A549 treated with Hydrocortisone at 1 μM for 4 hours (cell line): Measurements from ENCODE around the gene ZNF136. TPM values are rescaled to one million over a fixed set of nuclear protein-coding genes. Genes with fewer than 3 reads are reported as not detected.

Experiments
- total RNA-seq: library from RNA; stranded (reverse); fragments of 200-300 nt; extraction: Qiagen RNA extraction; gene quantifications from 5 replicates; pipeline ENCODE4 v1.2.3, GENCODE V29; 2022

ZNF136 gene
- 1.4 to 2.9 TPM (median 1.4 TPM) in 5 replicates for total RNA-seq

GRCh38 chr19:12162882-12163806, at the start of gene ZNF136:
ZNF136 (plus strand) TSS chr19:12163096; CDS start chr19:12163204, 108 bp downstream.

GRCh38 chr19:12139885-12140544, 22.9 kb upstream of the ZNF136 start, which contains the start of gene ZNF20:
ZNF20 (minus strand) TSS chr19:12140350; CDS start chr19:12140182, 168 bp downstream.

GRCh38 chr19:12156223-12157058, 6.5 kb upstream of the ZNF136 start, which contains the start of gene ZNF625:
ZNF625 (minus strand) TSS chr19:12156734; CDS start chr19:12156558, 176 bp downstream.

Other genes with a start within 250 kb of the ZNF136 start
- gene ZNF700, start 238.0 kb upstream of the ZNF136 start, total RNA-seq = 0.20 to 0.33 TPM (median 0.29 TPM) in 5 replicates
- not detected in 5 replicates for gene ZNF763, start 198.1 kb upstream of the ZNF136 start, total RNA-seq
- not detected in 5 replicates for gene ZNF433, start 127.4 kb upstream of the ZNF136 start, total RNA-seq
- not detected in 5 replicates for gene ZNF878, start 110.1 kb upstream of the ZNF136 start, total RNA-seq
- not detected in 5 replicates for gene ZNF844, start 98.4 kb upstream of the ZNF136 start, total RNA-seq
- gene ZNF20, start 22.7 kb upstream of the ZNF136 start, total RNA-seq = 0.08 to 0.44 TPM (median 0.20 TPM) in 4 of 5 replicates, not detected in the other
- not detected in 5 replicates for gene ZNF625, start 6.4 kb upstream of the ZNF136 start, total RNA-seq
- 0.54 to 1.4 TPM (median 0.89 TPM) in 5 replicates for gene ZNF44, start 131.8 kb downstream of the ZNF136 start, total RNA-seq
- gene ZNF563, start 170.5 kb downstream of the ZNF136 start, total RNA-seq = not detected in 5 replicates
- not detected in 5 replicates for gene ZNF442, start 202.6 kb downstream of the ZNF136 start, total RNA-seq
- gene ZNF799, start 238.2 kb downstream of the ZNF136 start, total RNA-seq = 1.3 to 2.0 TPM (median 1.4 TPM) in 5 replicates